ENCODE data around the gene AMPH.

- TF ChIP-seq, protein P1, sequence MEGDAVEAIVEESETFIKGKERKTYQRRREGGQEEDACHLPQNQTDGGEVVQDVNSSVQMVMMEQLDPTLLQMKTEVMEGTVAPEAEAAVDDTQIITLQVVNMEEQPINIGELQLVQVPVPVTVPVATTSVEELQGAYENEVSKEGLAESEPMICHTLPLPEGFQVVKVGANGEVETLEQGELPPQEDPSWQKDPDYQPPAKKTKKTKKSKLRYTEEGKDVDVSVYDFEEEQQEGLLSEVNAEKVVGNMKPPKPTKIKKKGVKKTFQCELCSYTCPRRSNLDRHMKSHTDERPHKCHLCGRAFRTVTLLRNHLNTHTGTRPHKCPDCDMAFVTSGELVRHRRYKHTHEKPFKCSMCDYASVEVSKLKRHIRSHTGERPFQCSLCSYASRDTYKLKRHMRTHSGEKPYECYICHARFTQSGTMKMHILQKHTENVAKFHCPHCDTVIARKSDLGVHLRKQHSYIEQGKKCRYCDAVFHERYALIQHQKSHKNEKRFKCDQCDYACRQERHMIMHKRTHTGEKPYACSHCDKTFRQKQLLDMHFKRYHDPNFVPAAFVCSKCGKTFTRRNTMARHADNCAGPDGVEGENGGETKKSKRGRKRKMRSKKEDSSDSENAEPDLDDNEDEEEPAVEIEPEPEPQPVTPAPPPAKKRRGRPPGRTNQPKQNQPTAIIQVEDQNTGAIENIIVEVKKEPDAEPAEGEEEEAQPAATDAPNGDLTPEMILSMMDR (IDR thresholded peaks at IDR 0.05), result no peak
- TF ChIP-seq POLR2A (IDR thresholded peaks at IDR 0.05), result no peak
Observed at GRCh38 chr7:38427279-38427955, 203.8 kb downstream of the AMPH start.
